HepG2 (cell line): ENCODE results near the gene ACSF3. TPM values are rescaled to one million over a fixed set of nuclear protein-coding genes. Genes with fewer than 3 reads are reported as not detected.

Experiments used
- ARID3A ChIP-seq: IDR thresholded peaks from 2 replicates; pipeline ENCODE4 v1.6.1; 2012; ENCODE audit warnings: low read depth, low read length, improper control_type of control experiment
- CBFB ChIP-seq: sonication (generic); formaldehyde crosslinking; IDR thresholded peaks from 2 replicates; pipeline ENCODE4 v1.4.0; 2020; ENCODE audit warnings: missing genetic modification reagents
- GABPA ChIP-seq, 2 experiments: IDR thresholded peaks; 2 replicates each; pipeline ENCODE4 v1.6.1; 2011 to 2016; ENCODE audit warnings: low read depth in 2 of 2, low read length in 1 of 2, missing biosample characterization in 1 of 2, missing genetic modification characterization in 1 of 2
- GMEB1 ChIP-seq: sonication (generic); formaldehyde crosslinking; IDR thresholded peaks from 2 replicates; pipeline ENCODE4 v1.5.1; 2020; ENCODE audit warnings: missing genetic modification reagents, mild to moderate bottlenecking, borderline replicate concordance
- HIC2 ChIP-seq: sonication (generic); formaldehyde crosslinking; IDR thresholded peaks from 2 replicates; pipeline ENCODE4 v1.9.0; 2022; ENCODE audit warnings: low read depth, missing genetic modification reagents
- MAFG ChIP-seq: sonication (generic); formaldehyde crosslinking; IDR thresholded peaks from 2 replicates; pipeline ENCODE4 v1.5.1; 2020; ENCODE audit warnings: mild to moderate bottlenecking, missing genetic modification reagents
- NFIB ChIP-seq: sonication (generic); formaldehyde crosslinking; IDR thresholded peaks from 2 replicates; pipeline ENCODE4 v1.9.0; 2021; ENCODE audit warnings: missing genetic modification reagents, mild to moderate bottlenecking, borderline replicate concordance
- RFX1 ChIP-seq: fragments of 450-650 bp; IDR thresholded peaks from 2 replicates; pipeline ENCODE4 v1.6.1; 2017
- RFX3 ChIP-seq: IDR thresholded peaks from 2 replicates; pipeline ENCODE4 v1.6.1; 2016; ENCODE audit warnings: missing biosample characterization, missing genetic modification reagents
- SKI ChIP-seq: fragments of 450-650 bp; IDR thresholded peaks from one replicate; pipeline ENCODE4 v1.6.1; 2018; ENCODE audit warnings: mild to moderate bottlenecking; ENCODE audit not compliant: partially characterized antibody
- SSRP1 ChIP-seq: IDR thresholded peaks from 2 replicates; pipeline ENCODE4 v1.6.1; 2016; ENCODE audit warnings: control low read depth
- TCF7L2 ChIP-seq: IDR thresholded peaks from 2 replicates; pipeline ENCODE4 v1.6.1; 2011; ENCODE audit warnings: mild to moderate bottlenecking, low read depth, low read length, moderate library complexity
- TEAD2 ChIP-seq: sonication (generic); formaldehyde crosslinking; IDR thresholded peaks from 2 replicates; pipeline ENCODE4 v1.9.0; 2021; ENCODE audit warnings: missing genetic modification reagents
- TGIF2 ChIP-seq: IDR thresholded peaks from 2 replicates; pipeline ENCODE4 v1.6.1; 2016; ENCODE audit warnings: control low read depth, missing compliant biosample characterization
- ZBTB37 ChIP-seq: sonication (generic); formaldehyde crosslinking; IDR thresholded peaks from 2 replicates; pipeline ENCODE4 v1.4.0; 2020; ENCODE audit warnings: mild to moderate bottlenecking, missing genetic modification reagents
- ZFP36L1 ChIP-seq: sonication (generic); formaldehyde crosslinking; IDR thresholded peaks from 2 replicates; pipeline ENCODE4 v1.8.0; 2022; ENCODE audit warnings: mild to moderate bottlenecking, missing genetic modification reagents, moderate library complexity
- ZFP41 ChIP-seq: sonication (generic); formaldehyde crosslinking; IDR thresholded peaks from 2 replicates; pipeline ENCODE4 v1.4.0; 2020; ENCODE audit warnings: mild to moderate bottlenecking, missing genetic modification reagents, borderline replicate concordance
- ZNF546 ChIP-seq: sonication (generic); formaldehyde crosslinking; conservative IDR thresholded peaks from 2 replicates; pipeline ENCODE4 v1.8.1; 2023; ENCODE audit warnings: mild to moderate bottlenecking, missing genetic modification reagents
- ZNF580 ChIP-seq: IDR thresholded peaks from 2 replicates; pipeline ENCODE4 v1.6.1; 2016; ENCODE audit warnings: low read depth, borderline replicate concordance
- ZNF589 ChIP-seq: sonication (generic); formaldehyde crosslinking; conservative IDR thresholded peaks from 2 replicates; pipeline ENCODE4 v1.8.0; 2022; ENCODE audit warnings: mild to moderate bottlenecking, moderate library complexity, missing genetic modification reagents
- ZNF678 ChIP-seq: sonication (generic); formaldehyde crosslinking; IDR thresholded peaks from 2 replicates; pipeline ENCODE4 v1.4.0; 2020; ENCODE audit warnings: mild to moderate bottlenecking, missing genetic modification reagents
- polyA plus RNA-seq, 8 experiments: library from polyadenylated mRNA; depleted of rRNA in 3 of 8; stranded (reverse) in 7 of 8; unstranded in 1 of 8; fragments of >200 nt; fragmentation: Illumina TruSeq in 4 of 8; extraction: Trizol in 4 of 8; gene quantifications; 2 replicates each; pipeline versions ENCODE4 v1.2.1 to v1.2.3, GENCODE V29; 2011 to 2016; ENCODE audit warnings: low read depth in 4 of 8, missing spikeins in 1 of 8, mixed read lengths in 1 of 8; ENCODE audit not compliant: insufficient read depth in 1 of 8
- total RNA-seq, 5 experiments: library from RNA; depleted of rRNA; stranded (reverse); fragments of >200 nt; fragmentation: Illumina TruSeq; extraction: Trizol; gene quantifications; 2 replicates each; pipeline ENCODE4 v1.2.3, GENCODE V29; 2016; ENCODE audit warnings: low read depth in 1 of 5

Gene ACSF3
- total and polyA plus RNA-seq, 2 of the 13 experiments (the other 11 are each of a cell fraction or from before 2014, with no cell fraction given) = 14.9 to 30.6 TPM

GRCh38 chr16:89159850-89160354 lies 66.2 kb downstream of the ACSF3 start (continued):
- 0 out of 2 replicates have a peak, but pooled peaks have one; percentile 0 for TF ChIP-seq HIC2 (CRISPR knock-in tag)
- TF ChIP-seq TEAD2 (CRISPR knock-in tag) = no peak
- TF ChIP-seq ZNF580 (CRISPR knock-in tag) = no peak
- peak; percentile 3; the same call in 1 of the 2 replicates for TF ChIP-seq ZFP36L1 (CRISPR knock-in tag)
- TF ChIP-seq ZNF589 (CRISPR knock-in tag) = 0 out of 2 replicates have a peak, but pooled peaks have one; percentile 14
- 0 out of 2 replicates have a peak, but pooled peaks have one; percentile 9 for TF ChIP-seq ZNF678 (CRISPR knock-in tag)
- TF ChIP-seq GMEB1 (CRISPR knock-in tag) = 0 out of 2 replicates have a peak, but pooled peaks have one; percentile 50
- TF ChIP-seq MAFG (CRISPR knock-in tag) = no peak
- peak; percentile 4; the same call in 1 of the 2 replicates for TF ChIP-seq ZFP41
- TF ChIP-seq GABPA (IDR thresholded peaks at IDR 0.05; ENCODE audit: low read depth, low read length) = no peak
- TF ChIP-seq GABPA (CRISPR knock-in tag; IDR thresholded peaks at IDR 0.05; ENCODE audit: low read depth) = no peak
- TF ChIP-seq RFX1 = no peak
- TF ChIP-seq ZNF546 = peak; percentile 36; the same call in 1 of the 2 replicates
- TF ChIP-seq TCF7L2 = no peak
- TF ChIP-seq NFIB = 0 out of 2 replicates have a peak, but pooled peaks have one; percentile 4
- no peak for TF ChIP-seq SSRP1 (CRISPR knock-in tag)
- no peak for TF ChIP-seq RFX3 (CRISPR knock-in tag)
- no peak for TF ChIP-seq SKI
- TF ChIP-seq TGIF2 = no peak
- TF ChIP-seq ZBTB37 (CRISPR knock-in tag) = no peak
- no peak for TF ChIP-seq ARID3A
- peak; percentile 15; the same call in 1 of the 2 replicates for TF ChIP-seq CBFB (CRISPR knock-in tag)
